Cardiac fibroblast (primary cell): Measurements from ENCODE around the gene TMEM272.

Experiments
- DNase-seq, 2 donors: peaks; one replicate each; pipeline versions ENCODE4 v3.0.0 to v3.0.0-alpha.2; 2010; ENCODE audit warnings: low read depth in 2 of 2
- H3K4me3 ChIP-seq, 2 donors: replicated peaks in 1 of 2; 1 replicate in 1 of 2; 2 replicates in 1 of 2; pipeline ENCODE4 v1.5.1; 2011; ENCODE audit warnings: low read depth in 2 of 2, low read length in 2 of 2, mild to moderate bottlenecking in 2 of 2, moderate library complexity in 1 of 2
- TF ChIP-seq, protein P1 (sequence below): IDR thresholded peaks from one replicate; pipeline ENCODE4 v1.5.1; 2011; ENCODE audit warnings: low read depth, mild to moderate bottlenecking, low read length, inconsistent platforms

The TMEM272 gene

DNA sequence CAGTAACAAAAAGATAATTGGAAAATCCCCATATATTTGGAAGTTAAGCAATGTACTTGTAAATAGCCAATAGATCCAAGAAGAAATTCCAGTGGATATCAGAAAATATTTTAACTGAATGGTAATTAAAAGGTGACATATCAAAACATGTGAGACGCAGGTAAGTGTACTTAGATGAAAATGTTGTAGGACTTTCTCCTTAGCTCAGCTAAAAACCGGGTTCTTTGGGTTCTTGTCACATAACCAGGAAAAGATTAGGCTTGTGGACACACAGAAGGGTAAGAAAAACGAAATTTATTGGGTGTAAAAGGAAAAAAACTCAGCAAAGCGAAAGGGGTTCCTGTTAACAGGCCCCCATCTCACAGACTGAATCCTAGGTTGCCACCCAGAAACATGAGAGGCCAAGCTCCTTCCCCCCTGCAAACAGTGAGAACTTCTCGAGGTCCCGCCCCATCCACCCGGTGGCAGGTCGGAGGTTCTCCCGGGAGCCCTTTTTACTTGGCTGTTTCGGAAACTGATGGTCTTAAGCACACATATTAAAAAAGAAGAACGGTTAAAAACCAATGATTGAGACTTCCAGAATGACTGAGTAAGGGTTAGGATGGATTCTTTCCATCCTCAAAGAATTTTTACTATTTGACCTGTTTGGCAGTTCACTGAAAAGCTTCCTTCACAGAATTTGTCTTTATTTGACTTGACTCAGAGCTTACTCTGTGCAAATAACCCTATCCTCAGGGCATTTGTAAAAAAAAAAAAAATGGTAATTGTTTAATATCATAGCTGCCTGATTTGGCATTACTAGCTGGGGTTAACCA is 13.7 kb upstream of the TMEM272 start:
- TF ChIP-seq, protein P1, sequence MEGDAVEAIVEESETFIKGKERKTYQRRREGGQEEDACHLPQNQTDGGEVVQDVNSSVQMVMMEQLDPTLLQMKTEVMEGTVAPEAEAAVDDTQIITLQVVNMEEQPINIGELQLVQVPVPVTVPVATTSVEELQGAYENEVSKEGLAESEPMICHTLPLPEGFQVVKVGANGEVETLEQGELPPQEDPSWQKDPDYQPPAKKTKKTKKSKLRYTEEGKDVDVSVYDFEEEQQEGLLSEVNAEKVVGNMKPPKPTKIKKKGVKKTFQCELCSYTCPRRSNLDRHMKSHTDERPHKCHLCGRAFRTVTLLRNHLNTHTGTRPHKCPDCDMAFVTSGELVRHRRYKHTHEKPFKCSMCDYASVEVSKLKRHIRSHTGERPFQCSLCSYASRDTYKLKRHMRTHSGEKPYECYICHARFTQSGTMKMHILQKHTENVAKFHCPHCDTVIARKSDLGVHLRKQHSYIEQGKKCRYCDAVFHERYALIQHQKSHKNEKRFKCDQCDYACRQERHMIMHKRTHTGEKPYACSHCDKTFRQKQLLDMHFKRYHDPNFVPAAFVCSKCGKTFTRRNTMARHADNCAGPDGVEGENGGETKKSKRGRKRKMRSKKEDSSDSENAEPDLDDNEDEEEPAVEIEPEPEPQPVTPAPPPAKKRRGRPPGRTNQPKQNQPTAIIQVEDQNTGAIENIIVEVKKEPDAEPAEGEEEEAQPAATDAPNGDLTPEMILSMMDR: no peak
- DNase-seq: no peak
- H3K4me3 ChIP-seq: no peak overlapping the region

DNA sequence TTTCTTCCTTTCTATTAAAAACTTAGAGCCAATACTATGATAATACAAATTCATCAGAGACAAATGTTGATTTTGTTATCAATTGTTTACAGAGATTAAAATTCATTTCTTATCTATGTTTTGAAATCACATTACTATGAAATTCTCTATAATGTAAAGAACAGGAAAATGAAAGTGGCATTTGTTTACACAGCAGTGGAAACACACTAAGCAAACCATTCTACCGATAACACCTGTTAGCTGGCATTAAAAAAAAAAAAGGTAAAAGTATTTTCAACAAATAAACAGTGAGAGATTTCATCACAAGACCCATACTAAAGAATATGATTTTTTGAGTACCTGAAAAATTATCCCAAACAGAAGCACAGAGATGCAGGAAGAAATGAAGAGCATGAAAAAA is 12.0 kb upstream of the TMEM272 start:
- H3K4me3 ChIP-seq: no peak overlapping the region
- TF ChIP-seq, protein P1: no peak
- DNase-seq: no peak

DNA sequence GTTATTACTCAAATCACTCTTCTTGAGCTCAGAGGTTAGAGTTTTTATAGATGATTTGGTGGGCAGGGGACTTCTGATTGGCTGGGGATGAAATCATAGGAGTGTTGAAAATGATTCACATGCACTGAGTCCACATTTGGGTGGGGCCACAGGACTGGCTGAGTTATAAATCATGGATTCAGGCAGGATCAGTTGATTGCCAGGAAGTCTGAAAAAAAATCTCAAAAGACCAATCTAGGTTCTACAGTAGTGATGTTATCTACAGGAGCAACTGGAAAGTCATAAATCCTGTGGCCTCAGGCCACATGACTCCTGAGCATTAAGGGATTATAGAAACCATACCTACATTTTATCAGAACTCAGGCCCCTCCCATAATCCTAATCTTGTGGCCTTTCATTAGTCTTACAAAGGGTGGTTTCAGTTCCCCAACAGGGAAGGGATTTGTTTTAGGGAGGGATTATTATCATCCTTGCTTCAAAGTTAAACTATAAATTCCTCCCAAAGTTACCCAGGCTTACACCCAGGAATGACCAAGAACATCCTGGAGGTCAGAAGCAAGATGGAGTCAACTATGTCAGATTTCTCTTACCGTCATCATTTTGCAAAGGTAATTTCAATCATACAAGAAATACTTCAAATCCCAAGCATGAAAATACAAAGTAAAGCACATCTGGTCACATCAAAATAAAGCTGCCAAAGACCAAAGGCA is 11.2 kb upstream of the TMEM272 start:
- TF ChIP-seq, protein P1: no peak
- no peak for DNase-seq
- no peak overlapping the region for H3K4me3 ChIP-seq

DNA sequence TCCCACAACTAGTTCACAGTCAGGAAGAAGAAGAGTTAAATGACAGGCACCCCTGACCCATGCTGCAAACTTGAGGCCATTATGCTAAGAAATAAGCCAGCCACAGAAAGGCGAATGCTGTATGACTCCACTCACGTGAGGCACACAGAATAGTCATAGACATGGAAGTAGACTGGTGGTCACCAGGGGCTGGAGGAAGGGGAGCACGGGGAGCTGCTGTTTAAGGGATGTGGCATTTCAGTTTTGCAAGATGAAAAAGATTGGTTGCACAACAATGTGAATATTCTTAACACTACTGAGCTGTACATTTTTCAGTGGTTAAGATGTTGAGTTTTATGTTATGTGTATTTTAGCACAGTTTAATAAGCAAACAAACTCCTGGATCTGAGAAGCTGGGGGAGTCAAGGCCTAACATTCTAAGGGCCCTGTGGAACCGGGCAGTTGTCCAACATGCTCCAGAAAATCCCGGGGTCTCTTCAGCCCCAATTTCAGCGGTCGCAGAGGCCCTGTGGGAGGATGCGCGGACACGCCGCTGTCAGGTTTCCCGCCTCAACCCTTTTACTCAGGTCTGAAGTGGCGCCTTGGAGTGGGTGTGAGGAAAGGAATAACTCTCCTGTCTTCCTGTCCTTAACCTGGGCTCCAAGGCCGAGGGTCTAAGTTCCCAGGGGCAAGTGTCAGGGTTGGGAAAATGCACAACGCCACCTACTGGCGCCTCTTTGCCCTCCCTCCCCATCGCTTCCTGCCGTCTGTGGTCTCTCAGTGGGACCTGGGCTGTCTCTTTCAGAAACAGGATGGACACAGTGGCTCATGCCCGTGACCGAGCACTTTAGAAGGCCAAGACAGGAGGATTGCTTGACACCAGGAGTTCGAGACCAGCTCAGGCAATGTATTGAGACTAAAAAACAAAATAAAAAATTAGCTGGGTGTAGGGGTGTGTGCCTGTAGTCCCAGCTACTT is 4.4 kb upstream of the TMEM272 start:
- peak; percentile 10 to 47 for DNase-seq
- TF ChIP-seq, protein P1: peak; percentile 62
- no peak overlapping the region for H3K4me3 ChIP-seq

DNA sequence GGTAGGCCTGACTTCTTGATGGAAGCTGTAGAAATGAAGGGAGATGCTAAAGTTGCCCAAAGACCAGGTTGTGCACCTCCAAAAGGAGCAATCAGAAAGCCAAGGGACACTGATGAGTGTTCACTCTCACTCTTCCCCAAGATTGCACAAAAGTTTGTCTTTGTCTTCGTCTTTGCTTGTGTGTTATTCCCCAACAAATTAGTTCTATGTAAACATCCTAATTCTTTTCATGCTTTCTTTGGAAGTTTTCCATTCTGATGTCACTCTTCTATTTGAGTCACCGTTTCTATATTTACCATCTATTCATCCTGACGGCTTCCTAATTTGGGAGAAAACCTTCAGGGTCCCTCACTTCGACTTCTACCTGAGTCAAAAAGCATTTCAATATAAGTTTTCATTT is 3.7 kb upstream of the TMEM272 start:
- H3K4me3 ChIP-seq: no peak overlapping the region
- peak; percentile 7 to 69 for DNase-seq
- TF ChIP-seq, protein P1: no peak

DNA sequence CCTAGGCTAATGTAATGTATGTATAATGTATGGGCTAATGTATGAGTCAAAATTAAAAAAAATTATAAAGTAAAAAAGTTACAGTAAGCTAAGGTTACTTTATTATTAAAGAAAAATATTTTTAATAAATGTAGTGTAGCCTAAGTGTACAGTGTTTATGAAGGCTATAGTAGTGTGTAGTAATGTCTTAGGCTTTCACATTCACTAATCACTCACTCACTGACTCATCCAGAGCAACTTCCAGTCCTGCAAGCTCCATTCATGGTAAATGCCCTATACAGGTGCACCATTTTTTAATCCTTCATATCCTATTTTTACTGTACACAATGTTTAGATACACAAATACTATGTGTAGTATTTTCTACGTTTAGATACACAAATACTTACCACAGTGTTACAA is 1.8 kb upstream of the TMEM272 start:
- DNase-seq: peak in 1 of 2 donors; percentile 13
- H3K4me3 ChIP-seq: no peak overlapping the region
- TF ChIP-seq, protein P1: no peak
